ENCODE measurements around the gene AP2A1.
"Not testable (repeated sequence)": the region's sequence is repeated elsewhere in the genome, so short reads cannot be mapped to it uniquely, and the experiment has no call there.

The AP2A1 gene

GRCh38 chr19:49766930-49767299 is at the start of gene AP2A1:
Gene AP2A1, plus strand, starts transcription at chr19:49767001. Its CDS starts 133 bp downstream, at chr19:49767134.
- DNase-seq, result no peak

- no peak for DNase-seq
These were observed 48.3 kb upstream of the AP2A1 start for GRCh38 chr19:49718511-49718910.

GRCh38 chr19:49718991-49719390 is 47.8 kb upstream of the AP2A1 start:
- no peak for DNase-seq

GRCh38 chr19:49719420-49719819 is 47.4 kb upstream of the AP2A1 start:
- not testable (repeated sequence) for DNase-seq

GRCh38 chr19:49727217-49728030 is 39.4 kb upstream of the AP2A1 start:
- no peak for DNase-seq

GRCh38 chr19:49730166-49730565 is 36.6 kb upstream of the AP2A1 start:
- no peak for DNase-seq

GRCh38 chr19:49738268-49738667 is 28.5 kb upstream of the AP2A1 start:
- no peak for DNase-seq

- DNase-seq, result no peak
These were observed 27.7 kb upstream of the AP2A1 start for GRCh38 chr19:49739098-49739497.

GRCh38 chr19:49739933-49740332 is 26.9 kb upstream of the AP2A1 start:
- no peak for DNase-seq

- no peak for DNase-seq
These were observed 25.5 kb upstream of the AP2A1 start for GRCh38 chr19:49741210-49741844.

- no peak for DNase-seq
These were observed 21.8 kb upstream of the AP2A1 start for GRCh38 chr19:49744946-49745381.

- DNase-seq, result peak; percentile 41
These were observed 20.4 kb upstream of the AP2A1 start for GRCh38 chr19:49746206-49746958.

GRCh38 chr19:49749055-49749716 is 17.6 kb upstream of the AP2A1 start:
- no peak for DNase-seq

- no peak for DNase-seq
These were observed 17.0 kb upstream of the AP2A1 start for GRCh38 chr19:49749771-49750170.

- no peak for DNase-seq
These were observed 14.1 kb upstream of the AP2A1 start for GRCh38 chr19:49752701-49753100.

- DNase-seq, result no peak
These were observed 10.8 kb upstream of the AP2A1 start for GRCh38 chr19:49755956-49756355.

- no peak for DNase-seq
These were observed 8.5 kb upstream of the AP2A1 start for GRCh38 chr19:49758292-49758691.

- no peak for DNase-seq
These were observed 5.6 kb upstream of the AP2A1 start for GRCh38 chr19:49761249-49761624.

- peak; percentile 4 for DNase-seq
These were observed 5.0 kb upstream of the AP2A1 start for GRCh38 chr19:49761625-49762311.

GRCh38 chr19:49763230-49763629 is 3.6 kb upstream of the AP2A1 start, which contains the start of gene TSKS:
Gene TSKS, minus strand, starts transcription at chr19:49763306. Its CDS starts 59 bp downstream, at chr19:49763247.
- DNase-seq, result no peak

GRCh38 chr19:49764341-49764740 is 2.5 kb upstream of the AP2A1 start:
- DNase-seq, result no peak
